Adrenal gland (tissue), 12 donors: ENCODE results near the gene TEAD3. TPM values are rescaled to one million over a fixed set of nuclear protein-coding genes. Genes with fewer than 3 reads are reported as not detected.

Source experiments
- DNase-seq, 7 donors: peaks; one replicate each; pipeline ENCODE4 v3.0.0-alpha.2; 2019 to 2020
- H3K27ac ChIP-seq, 5 donors: fragments of 200-600 bp; sonication (generic) in 4 of 5; 1 replicate in 3 of 5; 2 replicates in 2 of 5; pipeline versions ENCODE4 v1.5.1 to v1.8.0; 2016 to 2020; ENCODE audit warnings: mild to moderate bottlenecking in 1 of 5
- H3K27me3 ChIP-seq: fragments of 200-600 bp; 2 replicates; pipeline ENCODE4 v1.8.0; 2021
- H3K36me3 ChIP-seq, 2 donors: fragments of 200-600 bp; replicated peaks in 1 of 2; 1 replicate in 1 of 2; 2 replicates in 1 of 2; pipeline versions ENCODE4 v1.5.1 to v1.8.0; 2018 to 2022
- H3K4me1 ChIP-seq, 2 donors: fragments of 200-600 bp; replicated peaks in 1 of 2; 1 replicate in 1 of 2; 2 replicates in 1 of 2; pipeline versions ENCODE4 v1.5.1 to v1.8.0; 2018 to 2021
- H3K4me3 ChIP-seq, 4 donors: fragments of 200-600 bp; sonication (generic) in 3 of 4; one replicate each; pipeline ENCODE4 v1.5.1; 2016 to 2018
- H3K9me3 ChIP-seq, 3 donors: fragments of 200-600 bp; sonication (generic) in 1 of 3; replicated peaks in 1 of 3; 1 replicate in 2 of 3; 2 replicates in 1 of 3; pipeline versions ENCODE4 v1.5.1 to v1.8.0; 2016 to 2021
- CTCF ChIP-seq, 6 experiments: fragments of 450-650 bp in 4 of 6; fragments of 200-600 bp in 2 of 6; sonication (generic) in 1 of 6; IDR thresholded peaks; 1 replicate in 5 of 6; 2 replicates in 1 of 6; pipeline versions ENCODE4 v1.5.1 to v1.8.0; 2016 to 2021; ENCODE audit warnings: antibody characterized with exemption in 6 of 6, mild to moderate bottlenecking in 2 of 6, moderate library complexity in 1 of 6
- POLR2A ChIP-seq, 2 donors: fragments of 450-650 bp; IDR thresholded peaks; one replicate each; pipeline ENCODE4 v1.6.1; 2017; ENCODE audit warnings: antibody characterized with exemption in 2 of 2, mild to moderate bottlenecking in 2 of 2, moderate library complexity in 1 of 2
- WGBS, 4 donors: extraction: QIAGEN DNeasy Blood & Tissue Kit in 2 of 4; methylation state at CpG; one replicate each; pipeline versions ENCODE4 v1.1.5 to v1.1.7; 2013 to 2017; 5-methylcytosine and 5-hydroxymethylcytosine counted together
- intact Hi-C, 2 donors: fragments of 100-400 bp; cut with DNase I; formaldehyde crosslinking; loops; one replicate each; pipeline versions ENCODE4 v1.14.1 to v1.15.0; 2022 to 2023
- polyA plus RNA-seq, 3 donors: library from polyadenylated mRNA; stranded (reverse); fragments of 200-250 nt in 2 of 3; fragments of 350-450 nt in 1 of 3; fragmentation: Illumina TruSeq in 1 of 3; extraction: RNeasy Lipid Tissue Mini Kit (QIAGEN cat#74804) in 1 of 3; gene quantifications; one replicate each; pipeline ENCODE4 v1.2.3, GENCODE V29; 2013 to 2014
- total RNA-seq, 9 donors: library from RNA; depleted of rRNA in 4 of 9; stranded (reverse); fragments of >200 nt in 4 of 9; fragments of 120-200 nt in 1 of 9; fragmentation: NEBNext Ultra II Directional in 1 of 9; extraction: Animal tissue kit (Norgen Biotek cat#: 25700) in 1 of 9; gene quantifications; one replicate each; pipeline versions ENCODE4 v1.1.0 to v1.2.4, GENCODE V29; 2013 to 2023
- donor health status: healthy with polysubstance abuse.
- donor health status: Bipolar disorder and iron deficiency.
- donor health status: DM: yes; HTN: yes; CAD: no.
- donor health status: DM: no; HTN: no; CAD: no.
- donor health status: DM: no; HTN: no; CAD: no.
- donor health status: DM: yes; HTN: yes; CAD: no.

The TEAD3 gene
- total and polyA plus RNA-seq, 12 donors: 1.4 to 15.5 (median 8.7) TPM

- peak; percentile 90 to 97 (median 96) for DNase-seq
- Histone ChIP-seq H3K27me3 (no peaks in the 10 kb centered on the region), H3K4me1 (peaks cover 7 to 20% of the 10 kb centered on the region in 2 donors), H3K9me3 (no peaks in the 10 kb centered on the region), H3K36me3 (no peaks in the 10 kb centered on the region), H3K27ac (peak within 1 kb of the TSS in 2 of 5 donors; percentile 61 to 62), H3K4me3 (peak within 1 kb of the TSS in 2 of 4 donors; percentile 29 to 51)
- TF ChIP-seq POLR2A (IDR thresholded peaks at IDR 0.05) (no peak), CTCF (IDR thresholded peaks at IDR 0.05) (no peak)
- intact Hi-C loops: no loop called here
- 2 to 9% (median 4%) methylated on average over 14 to 87 of the region's 87 CpGs for WGBS, 4 donors
Observed at GRCh38 chr6:35452183-35453090, 44.4 kb downstream of the TEAD3 start, which contains the start of gene FANCE. Gene FANCE (plus strand): TSS chr6:35452338. CDS start chr6:35452546, 208 bp downstream.

- WGBS, 4 donors: 18 to 27% (median 18%) methylated on average over 12 to 20 of the region's 20 CpGs
- H3K27ac ChIP-seq: peak overlapping the region in 1 of 5 donors; percentile 61
- TF ChIP-seq POLR2A (IDR thresholded peaks at IDR 0.05) (no peak), CTCF (IDR thresholded peaks at IDR 0.05) (no peak)
Observed at GRCh38 chr6:35451354-35452182, 45.3 kb downstream of the TEAD3 start.

GRCh38 chr6:35449287-35449881 lies 47.5 kb downstream of the TEAD3 start:
- Histone ChIP-seq H3K36me3 (no peaks in the 10 kb centered on the region), H3K9me3 (no peaks in the 10 kb centered on the region), H3K4me3 (no peak overlapping the region), H3K27ac (no peak overlapping the region), H3K4me1 (peaks cover 7 to 20% of the 10 kb centered on the region in 2 donors), H3K27me3 (no peaks in the 10 kb centered on the region)
- intact Hi-C loops: loop anchor here (2.0 kb wide), 1 partner anchor 107 kb away; the partner anchor contains the start of gene PPARD (in 2 of the 2)
- DNase-seq: peak in 3 of 7 donors; percentile 39 to 63 (median 43)
- 28 to 31% (median 28%) methylated on average over 12 to 14 of the region's 14 CpGs for WGBS, 4 donors
- TF ChIP-seq POLR2A (IDR thresholded peaks at IDR 0.05): no peak
- TF ChIP-seq CTCF (IDR thresholded peaks at IDR 0.05): peak; percentile 61 to 82 (median 78)

More at GRCh38 chr6:35451354-35452182, 45.3 kb downstream of the TEAD3 start:
- intact Hi-C loops: no loop called here
- peak overlapping the region in 2 of 4 donors; percentile 29 to 51 for H3K4me3 ChIP-seq
- H3K36me3 ChIP-seq: no peaks in the 10 kb centered on the region
- H3K27me3 ChIP-seq: no peaks in the 10 kb centered on the region
- no peak for DNase-seq
- no peaks in the 10 kb centered on the region for H3K9me3 ChIP-seq
- H3K4me1 ChIP-seq: peaks cover 7 to 20% of the 10 kb centered on the region in 2 donors
